ENCODE results near the gene LACTB. TPM values are rescaled to one million over a fixed set of nuclear protein-coding genes. Genes with fewer than 3 reads are reported as not detected.
A peak's percentile ranks its signal among the peaks of the same experiment; 100 is the strongest.

The LACTB gene
- 20.2 TPM for polyA plus RNA-seq (2012; ENCODE audit: insufficient read depth, insufficient read length)

GRCh38 chr15:63121382-63122001, at the start of gene LACTB:
TSS of gene LACTB (plus strand) at chr15:63121861. CDS start at chr15:63121872, 11 bp downstream.
- DNase-seq (ENCODE audit: low read depth, low spot score): peak; percentile 82

GRCh38 chr15:63072023-63072650, 49.5 kb upstream of the LACTB start:
- no peak overlapping the region for H3K4me3 ChIP-seq (ENCODE audit: low read length)
- DNase-seq (ENCODE audit: low read depth, low spot score): no peak

More at GRCh38 chr15:63121382-63122001, at the start of gene LACTB:
- peak within 1 kb of the TSS; percentile 65 for H3K4me3 ChIP-seq (ENCODE audit: low read length)

- no peak overlapping the region for H3K4me3 ChIP-seq (ENCODE audit: low read length)
- no peak for DNase-seq (ENCODE audit: low read depth, low spot score)
These were observed 48.8 kb upstream of the LACTB start for GRCh38 chr15:63072809-63073277.

GRCh38 chr15:63073497-63074172, 48.0 kb upstream of the LACTB start:
- H3K4me3 ChIP-seq (ENCODE audit: low read length): no peak overlapping the region
- no peak for DNase-seq (ENCODE audit: low read depth, low spot score)

GRCh38 chr15:63075015-63075983, 46.4 kb upstream of the LACTB start:
- H3K4me3 ChIP-seq (ENCODE audit: low read length): no peak overlapping the region
- no peak for DNase-seq (ENCODE audit: low read depth, low spot score)

- H3K4me3 ChIP-seq (ENCODE audit: low read length): no peak overlapping the region
- no peak for DNase-seq (ENCODE audit: low read depth, low spot score)
These were observed 45.5 kb upstream of the LACTB start for GRCh38 chr15:63075984-63076713.

GRCh38 chr15:63076714-63077046, 45.0 kb upstream of the LACTB start:
- H3K4me3 ChIP-seq (ENCODE audit: low read length): no peak overlapping the region
- DNase-seq (ENCODE audit: low read depth, low spot score): no peak

- H3K4me3 ChIP-seq (ENCODE audit: low read length): no peak overlapping the region
- no peak for DNase-seq (ENCODE audit: low read depth, low spot score)
These were observed 43.7 kb upstream of the LACTB start for GRCh38 chr15:63077952-63078351.

GRCh38 chr15:63079947-63080626, 41.6 kb upstream of the LACTB start:
- DNase-seq (ENCODE audit: low read depth, low spot score): no peak
- H3K4me3 ChIP-seq (ENCODE audit: low read length): no peak overlapping the region

GRCh38 chr15:63080634-63081250, 40.9 kb upstream of the LACTB start:
- no peak overlapping the region for H3K4me3 ChIP-seq (ENCODE audit: low read length)
- DNase-seq (ENCODE audit: low read depth, low spot score): no peak

GRCh38 chr15:63082366-63082765, 39.3 kb upstream of the LACTB start:
- no peak overlapping the region for H3K4me3 ChIP-seq (ENCODE audit: low read length)
- no peak for DNase-seq (ENCODE audit: low read depth, low spot score)

GRCh38 chr15:63083044-63083443, 38.6 kb upstream of the LACTB start:
- no peak overlapping the region for H3K4me3 ChIP-seq (ENCODE audit: low read length)
- no peak for DNase-seq (ENCODE audit: low read depth, low spot score)

GRCh38 chr15:63083541-63083940, 38.1 kb upstream of the LACTB start:
- H3K4me3 ChIP-seq (ENCODE audit: low read length): no peak overlapping the region
- DNase-seq (ENCODE audit: low read depth, low spot score): no peak

- H3K4me3 ChIP-seq (ENCODE audit: low read length): no peak overlapping the region
- DNase-seq (ENCODE audit: low read depth, low spot score): no peak
These were observed 36.9 kb upstream of the LACTB start for GRCh38 chr15:63084806-63085205.

- H3K4me3 ChIP-seq (ENCODE audit: low read length): no peak overlapping the region
- no peak for DNase-seq (ENCODE audit: low read depth, low spot score)
These were observed 36.4 kb upstream of the LACTB start for GRCh38 chr15:63085289-63085688.

- no peak for DNase-seq (ENCODE audit: low read depth, low spot score)
- no peak overlapping the region for H3K4me3 ChIP-seq (ENCODE audit: low read length)
These were observed 35.4 kb upstream of the LACTB start for GRCh38 chr15:63086271-63086670.

- DNase-seq (ENCODE audit: low read depth, low spot score): no peak
- no peak overlapping the region for H3K4me3 ChIP-seq (ENCODE audit: low read length)
These were observed 34.7 kb upstream of the LACTB start for GRCh38 chr15:63086947-63087346.

All from Jurkat, Clone E6-1 (cell line).